ENCODE measurements around the gene ADGRB3. TPM values are rescaled to one million over a fixed set of nuclear protein-coding genes. Genes with fewer than 3 reads are reported as not detected.
A peak's percentile ranks its signal among the peaks of the same experiment; 100 is the strongest.

Gene ADGRB3
- total RNA-seq, 1 donor from 2014 or later = 1.5 TPM

DNA sequence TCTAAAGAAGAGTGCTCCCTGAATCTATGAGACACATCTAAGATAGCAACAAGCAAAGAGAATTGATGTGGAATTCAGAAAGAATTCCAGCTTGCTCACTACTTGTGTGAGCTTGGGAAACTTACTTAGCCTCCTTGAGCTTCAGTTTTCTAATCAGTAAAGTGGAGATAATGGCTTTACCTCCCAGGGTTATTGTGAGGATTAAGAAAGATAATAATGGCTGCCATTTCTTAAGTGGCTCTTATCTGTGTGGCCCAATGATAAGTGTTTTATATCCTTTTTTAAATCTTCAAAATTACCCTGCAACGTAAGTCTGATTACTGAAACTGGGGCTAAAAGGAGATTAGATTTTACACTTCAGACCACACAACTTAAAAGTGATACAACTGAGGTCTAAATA is 743.2 kb downstream of the ADGRB3 start:
- H3K27me3 ChIP-seq = no peaks in the 10 kb centered on the region
- no peaks in the 10 kb centered on the region for H3K36me3 ChIP-seq
- H4K20me1 ChIP-seq (ENCODE audit: low read depth) = no peaks in the 10 kb centered on the region
- no peak overlapping the region for H3K4me2 ChIP-seq
- Mint-ChIP-seq H3K27ac (no peak overlapping the region), H3K9me3 (no peaks in the 10 kb centered on the region), H3K36me3 (no peaks in the 10 kb centered on the region), H3K27me3 (ENCODE audit: insufficient read depth, low read depth) (no peaks in the 10 kb centered on the region), H3K4me1 (no peaks in the 10 kb centered on the region), H3K4me3 (no peak overlapping the region)
- H3K27ac ChIP-seq = no peak overlapping the region
- no peaks in the 10 kb centered on the region for H3F3A ChIP-seq (ENCODE audit: low read depth)
- H3K9ac ChIP-seq = no peak overlapping the region
- DNase-seq (ENCODE audit: low spot score) = peak; percentile 9
- H3K9me3 ChIP-seq (ENCODE audit: low read depth) = no peaks in the 10 kb centered on the region
- H3K79me2 ChIP-seq (ENCODE audit: low read depth) = no peaks in the 10 kb centered on the region
- H3K4me1 ChIP-seq = peaks cover 7% of the 10 kb centered on the region
- no peak overlapping the region for H3K4me3 ChIP-seq
- no peak for TF ChIP-seq EZH2phosphoT487 (IDR thresholded peaks at IDR 0.05)
- TF ChIP-seq, protein P1, sequence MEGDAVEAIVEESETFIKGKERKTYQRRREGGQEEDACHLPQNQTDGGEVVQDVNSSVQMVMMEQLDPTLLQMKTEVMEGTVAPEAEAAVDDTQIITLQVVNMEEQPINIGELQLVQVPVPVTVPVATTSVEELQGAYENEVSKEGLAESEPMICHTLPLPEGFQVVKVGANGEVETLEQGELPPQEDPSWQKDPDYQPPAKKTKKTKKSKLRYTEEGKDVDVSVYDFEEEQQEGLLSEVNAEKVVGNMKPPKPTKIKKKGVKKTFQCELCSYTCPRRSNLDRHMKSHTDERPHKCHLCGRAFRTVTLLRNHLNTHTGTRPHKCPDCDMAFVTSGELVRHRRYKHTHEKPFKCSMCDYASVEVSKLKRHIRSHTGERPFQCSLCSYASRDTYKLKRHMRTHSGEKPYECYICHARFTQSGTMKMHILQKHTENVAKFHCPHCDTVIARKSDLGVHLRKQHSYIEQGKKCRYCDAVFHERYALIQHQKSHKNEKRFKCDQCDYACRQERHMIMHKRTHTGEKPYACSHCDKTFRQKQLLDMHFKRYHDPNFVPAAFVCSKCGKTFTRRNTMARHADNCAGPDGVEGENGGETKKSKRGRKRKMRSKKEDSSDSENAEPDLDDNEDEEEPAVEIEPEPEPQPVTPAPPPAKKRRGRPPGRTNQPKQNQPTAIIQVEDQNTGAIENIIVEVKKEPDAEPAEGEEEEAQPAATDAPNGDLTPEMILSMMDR (IDR thresholded peaks at IDR 0.05) = no peak
- TF ChIP-seq EZH2 (IDR thresholded peaks at IDR 0.05) = no peak
- H2AFZ ChIP-seq (replicated peaks) = no peak overlapping the region

DNA sequence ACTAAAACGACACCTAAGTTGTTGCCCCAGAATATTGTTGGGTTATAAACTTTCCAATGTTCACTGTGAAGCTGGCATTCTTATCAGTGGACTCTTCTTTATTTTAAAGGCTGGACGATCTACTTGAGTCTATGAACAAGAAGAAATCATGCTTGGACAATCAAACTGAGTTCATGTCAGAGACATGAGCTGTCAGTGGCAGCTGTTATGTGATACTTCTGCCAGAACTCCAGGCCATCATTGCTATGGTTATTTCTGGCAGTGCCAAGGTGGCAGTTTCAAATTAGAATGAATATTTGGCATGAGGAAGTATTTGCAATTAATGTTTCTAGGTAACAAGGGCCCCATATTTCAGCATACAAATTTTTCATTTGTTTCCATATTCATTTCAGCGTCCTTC is 744.4 kb downstream of the ADGRB3 start:
- Histone ChIP-seq H2AFZ (replicated peaks) (no peak overlapping the region), H3K4me1 (peaks cover 7% of the 10 kb centered on the region), H3K9me3 (ENCODE audit: low read depth) (no peaks in the 10 kb centered on the region), H3K27me3 (no peaks in the 10 kb centered on the region), H3K9ac (no peak overlapping the region), H3F3A (ENCODE audit: low read depth) (no peaks in the 10 kb centered on the region), H3K4me2 (no peak overlapping the region), H3K4me3 (no peak overlapping the region), H3K27ac (no peak overlapping the region), H3K36me3 (no peaks in the 10 kb centered on the region), H3K79me2 (ENCODE audit: low read depth) (no peaks in the 10 kb centered on the region), H4K20me1 (ENCODE audit: low read depth) (no peaks in the 10 kb centered on the region)
- DNase-seq (ENCODE audit: low spot score) = no peak
- H3K36me3 Mint-ChIP-seq = no peaks in the 10 kb centered on the region
- no peaks in the 10 kb centered on the region for H3K9me3 Mint-ChIP-seq
- H3K27ac Mint-ChIP-seq = no peak overlapping the region
- TF ChIP-seq, protein P1 (IDR thresholded peaks at IDR 0.05) = no peak
- no peak for TF ChIP-seq EZH2 (IDR thresholded peaks at IDR 0.05)
- no peak for TF ChIP-seq EZH2phosphoT487 (IDR thresholded peaks at IDR 0.05)
- no peaks in the 10 kb centered on the region for H3K27me3 Mint-ChIP-seq (ENCODE audit: insufficient read depth, low read depth)
- peaks cover 1% of the 10 kb centered on the region for H3K4me1 Mint-ChIP-seq
- H3K4me3 Mint-ChIP-seq = no peak overlapping the region

DNA sequence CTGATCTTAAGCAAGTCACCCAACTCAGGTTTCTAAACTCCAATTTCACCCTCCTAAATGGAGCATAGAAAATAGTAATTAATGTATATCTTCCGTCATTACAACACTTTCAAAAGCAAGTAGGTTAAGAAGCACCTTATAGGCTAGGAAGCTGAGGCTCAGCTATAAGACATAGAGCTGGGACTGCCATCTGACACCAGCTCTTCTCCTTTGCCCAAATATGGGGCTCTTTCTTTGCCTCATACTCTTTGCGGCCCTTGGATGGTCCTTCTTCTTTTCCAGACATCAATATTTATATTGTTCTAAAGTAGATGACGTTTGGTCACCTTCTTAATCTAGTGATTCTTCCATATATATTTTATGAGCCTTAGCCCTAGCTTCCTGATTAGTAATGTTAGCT is 748.5 kb downstream of the ADGRB3 start:
- H3K27me3 Mint-ChIP-seq (ENCODE audit: insufficient read depth, low read depth) = no peaks in the 10 kb centered on the region
- no peak overlapping the region for H3K27ac ChIP-seq
- DNase-seq (ENCODE audit: low spot score) = no peak
- H3K9me3 ChIP-seq (ENCODE audit: low read depth) = no peaks in the 10 kb centered on the region
- no peaks in the 10 kb centered on the region for H3K36me3 ChIP-seq
- H4K20me1 ChIP-seq (ENCODE audit: low read depth) = no peaks in the 10 kb centered on the region
- TF ChIP-seq EZH2phosphoT487 (IDR thresholded peaks at IDR 0.05) (no peak), EZH2 (IDR thresholded peaks at IDR 0.05) (no peak)
- TF ChIP-seq, protein P1 (IDR thresholded peaks at IDR 0.05) = no peak
- H3K79me2 ChIP-seq (ENCODE audit: low read depth) = no peaks in the 10 kb centered on the region
- H3K9ac ChIP-seq = no peak overlapping the region
- no peak overlapping the region for H3K27ac Mint-ChIP-seq
- no peaks in the 10 kb centered on the region for H3K36me3 Mint-ChIP-seq
- no peak overlapping the region for H2AFZ ChIP-seq (replicated peaks)
- peaks cover 11% of the 10 kb centered on the region for H3K4me1 ChIP-seq
- H3K27me3 ChIP-seq = no peaks in the 10 kb centered on the region
- no peaks in the 10 kb centered on the region for H3K9me3 Mint-ChIP-seq
- H3K4me2 ChIP-seq = no peak overlapping the region
- no peak overlapping the region for H3K4me3 Mint-ChIP-seq
- H3K4me3 ChIP-seq = no peak overlapping the region
- H3K4me1 Mint-ChIP-seq = peaks cover 11% of the 10 kb centered on the region
- no peaks in the 10 kb centered on the region for H3F3A ChIP-seq (ENCODE audit: low read depth)

Measured in neural progenitor cell (in vitro differentiated cells).